Left ventricle myocardium inferior (tissue), 1 donor: ENCODE measurements around the gene MDFI. TPM values are rescaled to one million over a fixed set of nuclear protein-coding genes. Genes with fewer than 3 reads are reported as not detected.

Source experiments
- DNase-seq: peaks from one replicate; pipeline ENCODE4 v3.0.0-alpha.2; 2020
- H3K27ac ChIP-seq: fragments of 200-600 bp; replicated peaks from 2 replicates; pipeline ENCODE4 v1.8.0; 2021
- H3K27me3 ChIP-seq: fragments of 200-600 bp; 2 replicates; pipeline ENCODE4 v1.8.0; 2021; ENCODE audit warnings: low read depth
- H3K36me3 ChIP-seq: fragments of 200-600 bp; 2 replicates; pipeline ENCODE4 v1.8.0; 2021
- H3K4me1 ChIP-seq: fragments of 200-600 bp; 2 replicates; pipeline ENCODE4 v1.8.0; 2021
- H3K4me3 ChIP-seq: fragments of 200-600 bp; 2 replicates; pipeline ENCODE4 v1.8.0; 2021; ENCODE audit warnings: mild to moderate bottlenecking, moderate library complexity
- H3K9me3 ChIP-seq: fragments of 200-600 bp; replicated peaks from 2 replicates; pipeline ENCODE4 v1.8.0; 2021
- intact Hi-C: fragments of 100-400 bp; cut with micrococcal nuclease; formaldehyde crosslinking; loops from one replicate; pipeline ENCODE4 v1.11.0; 2022
- total RNA-seq: library from RNA; stranded (reverse); fragmentation: NEBNext Ultra II Directional; extraction: Animal tissue kit (Norgen Biotek cat#: 25700); gene quantifications from one replicate; pipeline ENCODE4 v1.2.1, GENCODE V29; 2021
- TF ChIP-seq, protein P1 (sequence below): fragments of 200-600 bp; IDR thresholded peaks from 2 replicates; pipeline ENCODE4 v1.8.0; 2021; ENCODE audit warnings: antibody characterized with exemption, mild to moderate bottlenecking, borderline replicate concordance
- donor health status: DM: no; HTN: yes; CAD: no; lungs with severe emphysema.

The MDFI gene
- total RNA-seq, 1 donor from 2014 or later = 0.77 TPM

DNA sequence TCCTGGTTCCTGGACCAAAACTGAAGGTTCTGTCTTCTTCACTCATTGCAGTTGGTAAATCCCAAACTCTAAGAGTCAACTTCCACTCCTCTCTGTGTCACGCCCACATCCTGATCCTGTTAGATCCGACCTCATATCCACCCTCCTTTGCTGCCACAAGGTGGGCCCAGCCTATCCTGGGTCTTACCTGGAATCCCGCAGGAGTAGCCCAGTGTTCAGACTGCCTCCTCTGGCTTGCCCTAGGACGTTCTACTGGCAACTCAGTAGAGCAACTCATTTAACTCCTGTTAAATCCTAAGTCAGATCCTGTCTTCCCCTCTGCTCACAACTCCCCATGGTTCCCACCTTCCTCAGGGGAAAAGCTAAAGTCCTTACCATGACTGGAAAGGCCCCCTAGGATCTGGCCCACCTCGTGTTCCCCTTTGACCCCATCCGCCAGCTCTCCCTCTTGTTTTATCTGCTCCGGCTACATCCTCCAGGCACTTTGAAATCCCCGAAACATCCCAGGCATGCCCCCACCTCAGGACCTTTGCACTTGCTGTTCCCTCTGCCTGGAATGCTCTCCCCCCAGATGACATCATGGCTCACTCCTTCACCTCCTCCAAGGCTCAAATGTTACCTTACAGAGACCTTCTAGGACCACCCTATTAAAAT lies 53.3 kb downstream of the MDFI start:
- no peak overlapping the region for H3K4me3 ChIP-seq
- H3K9me3 ChIP-seq = no peaks in the 10 kb centered on the region
- intact Hi-C loops = no loop called here
- H3K36me3 ChIP-seq = peaks cover 37% of the 10 kb centered on the region
- peaks cover 50% of the 10 kb centered on the region for H3K4me1 ChIP-seq
- TF ChIP-seq, protein P1, sequence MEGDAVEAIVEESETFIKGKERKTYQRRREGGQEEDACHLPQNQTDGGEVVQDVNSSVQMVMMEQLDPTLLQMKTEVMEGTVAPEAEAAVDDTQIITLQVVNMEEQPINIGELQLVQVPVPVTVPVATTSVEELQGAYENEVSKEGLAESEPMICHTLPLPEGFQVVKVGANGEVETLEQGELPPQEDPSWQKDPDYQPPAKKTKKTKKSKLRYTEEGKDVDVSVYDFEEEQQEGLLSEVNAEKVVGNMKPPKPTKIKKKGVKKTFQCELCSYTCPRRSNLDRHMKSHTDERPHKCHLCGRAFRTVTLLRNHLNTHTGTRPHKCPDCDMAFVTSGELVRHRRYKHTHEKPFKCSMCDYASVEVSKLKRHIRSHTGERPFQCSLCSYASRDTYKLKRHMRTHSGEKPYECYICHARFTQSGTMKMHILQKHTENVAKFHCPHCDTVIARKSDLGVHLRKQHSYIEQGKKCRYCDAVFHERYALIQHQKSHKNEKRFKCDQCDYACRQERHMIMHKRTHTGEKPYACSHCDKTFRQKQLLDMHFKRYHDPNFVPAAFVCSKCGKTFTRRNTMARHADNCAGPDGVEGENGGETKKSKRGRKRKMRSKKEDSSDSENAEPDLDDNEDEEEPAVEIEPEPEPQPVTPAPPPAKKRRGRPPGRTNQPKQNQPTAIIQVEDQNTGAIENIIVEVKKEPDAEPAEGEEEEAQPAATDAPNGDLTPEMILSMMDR = no peak
- H3K27ac ChIP-seq = no peak overlapping the region
- H3K27me3 ChIP-seq = no peaks in the 10 kb centered on the region
- no peak for DNase-seq

DNA sequence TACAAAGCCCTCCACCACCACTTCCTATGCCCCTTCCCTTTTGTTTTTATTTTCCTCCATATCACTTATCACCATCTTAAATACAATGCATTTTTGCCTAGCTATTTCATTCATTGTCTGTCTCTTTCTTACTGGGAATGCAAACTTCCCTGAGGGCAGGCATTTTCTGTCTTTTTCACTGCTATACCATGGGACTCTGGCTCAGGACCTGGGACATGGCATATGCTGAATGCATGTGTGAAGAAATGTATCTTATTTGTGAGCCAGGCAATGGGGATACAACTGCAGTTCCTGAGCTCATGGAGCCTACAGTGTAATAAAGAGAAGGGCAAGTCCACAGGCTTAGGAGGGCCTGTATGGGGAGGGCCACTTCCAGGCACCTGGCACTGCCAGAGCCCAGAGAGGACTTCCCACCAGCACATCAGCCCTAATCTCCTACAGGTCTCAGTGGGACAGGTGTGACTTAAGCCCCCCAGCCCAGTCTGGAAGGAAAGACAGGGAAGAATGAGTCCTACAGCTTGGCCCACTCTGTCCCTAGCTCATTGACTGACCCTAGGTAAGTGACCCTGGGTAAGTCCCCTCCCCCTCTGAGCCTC lies 53.9 kb downstream of the MDFI start:
- Histone ChIP-seq H3K4me1 (peaks cover 50% of the 10 kb centered on the region), H3K27me3 (no peaks in the 10 kb centered on the region), H3K36me3 (peaks cover 31% of the 10 kb centered on the region), H3K4me3 (no peak overlapping the region), H3K27ac (no peak overlapping the region), H3K9me3 (no peaks in the 10 kb centered on the region)
- no peak for DNase-seq
- TF ChIP-seq, protein P1 = no peak
- intact Hi-C loops = no loop called here

DNA sequence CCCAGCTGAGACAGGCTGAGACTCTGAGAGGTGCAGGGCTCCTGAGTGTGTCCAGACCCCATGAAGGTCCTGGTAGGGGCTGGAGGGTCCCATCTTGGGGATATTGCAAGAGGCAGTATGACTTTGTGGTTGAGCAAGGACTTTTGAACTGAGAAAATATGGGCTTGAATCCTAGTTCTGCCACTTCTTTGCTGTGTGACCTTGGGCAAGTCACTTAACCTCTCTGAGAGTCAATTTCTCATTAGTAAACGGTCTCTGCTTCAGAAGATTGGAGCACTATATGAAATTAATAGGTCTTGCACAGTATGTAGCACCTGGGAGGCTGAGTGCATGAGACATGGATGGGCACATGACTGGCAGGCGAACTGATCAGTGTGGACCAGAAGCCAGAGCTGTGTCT lies 54.5 kb downstream of the MDFI start:
- H3K9me3 ChIP-seq = no peaks in the 10 kb centered on the region
- H3K27ac ChIP-seq = no peak overlapping the region
- DNase-seq = no peak
- TF ChIP-seq, protein P1 = no peak
- H3K4me1 ChIP-seq = peaks cover 51% of the 10 kb centered on the region
- H3K27me3 ChIP-seq = no peaks in the 10 kb centered on the region
- peaks cover 25% of the 10 kb centered on the region for H3K36me3 ChIP-seq
- intact Hi-C loops = no loop called here
- H3K4me3 ChIP-seq = no peak overlapping the region

DNA sequence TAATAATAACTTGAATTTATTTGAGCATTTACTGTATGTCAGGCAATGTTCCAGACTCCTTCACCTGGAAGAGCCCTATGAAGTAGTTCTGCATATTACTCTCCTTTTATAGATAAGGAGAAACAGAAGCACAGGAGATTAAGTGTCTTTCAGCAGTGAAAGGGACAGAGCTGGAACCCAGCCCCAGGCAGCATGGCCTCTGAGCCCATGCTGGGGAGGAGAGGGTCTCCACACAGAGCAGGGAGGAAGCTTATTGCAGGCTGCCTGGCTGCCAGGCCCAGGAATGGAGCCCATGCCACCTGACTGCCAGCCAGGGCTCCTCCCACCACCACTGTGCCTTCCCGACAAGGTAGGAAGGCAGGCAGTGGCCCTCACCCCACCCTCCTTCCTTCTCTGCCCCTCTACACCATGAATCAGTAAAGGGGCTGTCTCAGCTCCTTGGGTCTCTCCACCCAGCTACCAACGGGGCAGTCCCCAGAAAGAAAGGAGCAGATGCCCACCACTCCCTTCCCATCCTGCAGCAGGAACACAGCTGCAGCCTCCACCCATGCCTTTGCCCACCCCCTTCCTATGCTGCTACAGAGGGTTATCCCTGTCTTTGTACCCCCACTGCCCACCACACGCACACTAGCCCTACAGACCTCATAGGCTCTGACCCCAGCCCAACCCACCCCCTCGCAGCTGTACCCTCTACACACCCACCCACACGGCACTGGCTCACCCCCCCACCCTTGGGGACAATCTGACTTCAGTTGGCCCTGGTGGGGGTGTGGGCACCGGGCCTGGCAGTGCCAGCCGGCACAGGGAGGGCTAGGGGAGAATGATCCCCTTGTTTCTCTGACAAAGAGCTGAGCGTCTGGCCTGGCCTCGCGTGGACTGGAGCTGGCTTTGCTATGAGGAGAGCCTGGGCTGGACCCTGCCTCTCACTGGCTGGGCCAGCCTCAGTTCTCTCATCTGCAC lies 55.3 kb downstream of the MDFI start:
- H3K27me3 ChIP-seq = no peaks in the 10 kb centered on the region
- intact Hi-C loops = no loop called here
- H3K27ac ChIP-seq = no peak overlapping the region

More for the DNA sequence above, 55.3 kb downstream of the MDFI start:
- H3K36me3 ChIP-seq = peaks cover 17% of the 10 kb centered on the region
- H3K9me3 ChIP-seq = no peaks in the 10 kb centered on the region
- H3K4me1 ChIP-seq = peaks cover 52% of the 10 kb centered on the region
- no peak overlapping the region for H3K4me3 ChIP-seq
- DNase-seq = no peak
- TF ChIP-seq, protein P1 = no peak
